Pancreas (tissue), 10 donors: ENCODE data around the gene TPH1. TPM values are rescaled to one million over a fixed set of nuclear protein-coding genes. Genes with fewer than 3 reads are reported as not detected.

Experiments
- ATAC-seq, 4 donors: fragments of 200-7000 bp; cut with Tn5 transposase; one replicate each; pipeline versions ENCODE4 v1.8.0 to v1.9.1; 2020; ENCODE audit warnings: mild to moderate bottlenecking in 4 of 4, moderate library complexity in 4 of 4
- DNase-seq, 6 donors: peaks; one replicate each; pipeline ENCODE4 v3.0.0-alpha.2; 2020
- FAIRE-seq: peaks from 2 replicates; lab custom pipeline; 2012; peaks lifted over from hg19 to GRCh38; lab: Jason Lieb, UNC
- H3K27ac ChIP-seq, 4 donors: fragments of 200-600 bp; sonication (generic); 1 replicate in 3 of 4; 2 replicates in 1 of 4; pipeline versions ENCODE4 v1.5.0 to v1.8.0; 2020
- H3K27me3 ChIP-seq, 4 donors: fragments of 200-600 bp; one replicate each; pipeline ENCODE4 v1.8.0; 2021
- H3K36me3 ChIP-seq, 3 donors: fragments of 200-600 bp; sonication (generic) in 1 of 3; one replicate each; pipeline versions ENCODE4 v1.5.0 to v1.8.0; 2020 to 2021
- H3K4me1 ChIP-seq, 3 donors: fragments of 200-600 bp; one replicate each; pipeline ENCODE4 v1.8.0; 2021
- H3K4me3 ChIP-seq, 4 donors: fragments of 200-600 bp; sonication (generic) in 2 of 4; one replicate each; pipeline versions ENCODE4 v1.5.0 to v1.8.0; 2020 to 2021
- H3K9me3 ChIP-seq, 4 donors: fragments of 200-600 bp; one replicate each; pipeline ENCODE4 v1.8.0; 2021
- CTCF ChIP-seq, 4 donors: fragments of 200-600 bp; sonication (generic) in 3 of 4; IDR thresholded peaks; one replicate each; pipeline versions ENCODE4 v1.5.0 to v1.8.0; 2021; ENCODE audit warnings: antibody characterized with exemption in 4 of 4
- WGBS, 2 donors: extraction: QIAGEN DNeasy Blood & Tissue Kit; methylation state at CpG; one replicate each; pipeline ENCODE4 v1.1.7; 2013; 5-methylcytosine and 5-hydroxymethylcytosine counted together
- intact Hi-C, 3 donors: fragments of 100-400 bp; cut with DNase I; formaldehyde crosslinking; loops; one replicate each; pipeline versions ENCODE4 v1.11.1 to v1.14.2; 2022
- polyA plus RNA-seq, 2 donors: library from polyadenylated mRNA; stranded (reverse); fragments of 200-250 nt; gene quantifications; one replicate each; pipeline ENCODE4 v1.2.3, GENCODE V29; 2013
- total RNA-seq, 6 donors: library from RNA; stranded (reverse); fragmentation: NEBNext Ultra II Directional in 4 of 6; extraction: Animal tissue kit (Norgen Biotek cat#: 25700) in 4 of 6; gene quantifications; one replicate each; pipeline versions ENCODE4 v1.2.1 to v1.2.4, GENCODE V29; 2021 to 2023
- donor health status: healthy with polysubstance abuse.
- donor health status: DM: no; HTN: no; CAD: no; lungs with moderate emphysema.
- donor health status: DM: no; HTN: no; CAD: no.
- donor health status: control.
- donor health status: control.
- donor health status: Bipolar disorder and iron deficiency.
- donor health status: DM: yes; HTN: yes; CAD: no.
- donor health status: DM: no; HTN: no; CAD: no.
- donor health status: DM: no; HTN: no; CAD: no.
- donor health status: DM: yes; HTN: yes; CAD: no.

The TPH1 gene
- total and polyA plus RNA-seq, 8 donors, result 0.03 to 0.47 (median 0.17) TPM

- Histone ChIP-seq H3K4me3 (no peak overlapping the region), H3K27ac (peak overlapping the region in 3 of 4 donors; percentile 45 to 59 (median 54)), H3K27me3 (no peaks in the 10 kb centered on the region), H3K36me3 (no peaks in the 10 kb centered on the region), H3K4me1 (peaks cover 22 to 32% (median 27%) of the 10 kb centered on the region in 3 donors), H3K9me3 (no peaks in the 10 kb centered on the region)
- FAIRE-seq (no peak), DNase-seq (peak in 4 of 6 donors; percentile 25 to 41 (median 33)), ATAC-seq (peak; percentile 69 to 75 (median 74))
- TF ChIP-seq CTCF (IDR thresholded peaks at IDR 0.05), result no peak
- intact Hi-C loops, result no loop called here
- 33 to 36% methylated on average over 5 of the region's 5 CpGs for WGBS, 2 donors
Observed at GRCh38 chr11:18063125-18063524, 17.1 kb upstream of the TPH1 start.

DNA sequence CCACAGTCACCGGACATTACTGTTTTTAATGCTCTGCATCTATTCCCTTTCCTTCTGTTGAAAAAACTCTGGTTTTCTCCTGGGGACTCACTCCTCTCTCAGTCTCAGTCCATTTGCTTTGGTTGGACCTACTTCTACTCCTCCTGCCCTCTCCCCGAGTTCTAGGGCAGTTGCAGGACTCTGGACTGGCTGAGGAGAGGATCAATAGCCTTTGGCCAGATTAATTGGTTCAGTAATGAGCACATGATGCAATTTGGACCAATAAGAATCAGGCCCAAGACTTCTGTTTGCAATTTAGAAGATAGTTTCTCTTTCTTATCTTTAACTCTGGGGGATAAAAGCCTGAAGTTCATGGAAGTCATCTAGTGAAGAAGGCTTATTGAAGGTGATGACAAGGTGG lies 15.3 kb upstream of the TPH1 start:
- FAIRE-seq (no peak), DNase-seq (no peak), ATAC-seq (no peak)
- intact Hi-C loops, result no loop called here
- Histone ChIP-seq H3K27ac (no peak overlapping the region), H3K36me3 (no peaks in the 10 kb centered on the region), H3K4me1 (peaks cover 22 to 32% (median 27%) of the 10 kb centered on the region in 3 donors), H3K27me3 (no peaks in the 10 kb centered on the region), H3K9me3 (no peaks in the 10 kb centered on the region), H3K4me3 (no peak overlapping the region)
- 87 to 94% methylated on average over 2 of the region's 2 CpGs for WGBS, 2 donors
- no peak for TF ChIP-seq CTCF (IDR thresholded peaks at IDR 0.05)

GRCh38 chr11:18056561-18057181 lies 10.6 kb upstream of the TPH1 start:
- no peaks in the 10 kb centered on the region for H3K27me3 ChIP-seq
- H3K9me3 ChIP-seq, result no peaks in the 10 kb centered on the region
- DNase-seq (no peak), FAIRE-seq (no peak), ATAC-seq (no peak)
- no peak for TF ChIP-seq CTCF (IDR thresholded peaks at IDR 0.05)
- H3K36me3 ChIP-seq, result no peaks in the 10 kb centered on the region
- intact Hi-C loops, result no loop called here
- no peak overlapping the region for H3K27ac ChIP-seq
- no peaks in the 10 kb centered on the region for H3K4me1 ChIP-seq
- 88 to 100% methylated on average over 1 of the region's 1 CpG for WGBS, 2 donors
- H3K4me3 ChIP-seq, result no peak overlapping the region

- ATAC-seq, result no peak
- TF ChIP-seq CTCF (IDR thresholded peaks at IDR 0.05), result no peak
- Histone ChIP-seq H3K4me3 (no peak overlapping the region), H3K27ac (no peak overlapping the region), H3K36me3 (no peaks in the 10 kb centered on the region), H3K27me3 (no peaks in the 10 kb centered on the region), H3K9me3 (no peaks in the 10 kb centered on the region), H3K4me1 (no peaks in the 10 kb centered on the region)
- WGBS, 2 donors, result 88 to 91% methylated on average over 10 of the region's 10 CpGs
- no peak for DNase-seq
- no peak for FAIRE-seq
- intact Hi-C loops, result no loop called here
Observed at GRCh38 chr11:18054511-18055103, 8.5 kb upstream of the TPH1 start.

DNA sequence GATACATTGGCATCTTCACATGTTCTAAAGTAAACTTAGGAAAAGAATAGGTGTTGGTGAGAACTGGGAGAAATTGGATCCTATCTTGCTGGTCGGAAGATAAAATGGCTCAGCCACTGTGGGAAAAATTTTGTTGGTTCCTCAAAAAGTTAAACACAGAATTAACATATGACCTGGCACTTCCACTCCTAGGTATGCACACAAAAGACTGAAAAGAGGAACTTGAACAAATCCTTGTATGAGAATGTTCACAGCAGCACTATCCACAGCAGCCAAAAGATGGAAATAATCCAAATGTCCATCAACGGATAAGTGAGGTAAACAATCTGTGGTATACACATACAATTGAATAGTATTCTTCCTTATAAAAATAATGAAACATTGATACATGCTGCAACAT lies 4.8 kb upstream of the TPH1 start:
- no peak for TF ChIP-seq CTCF (IDR thresholded peaks at IDR 0.05)
- FAIRE-seq, result no peak
- no peak for ATAC-seq
- Histone ChIP-seq H3K9me3 (no peaks in the 10 kb centered on the region), H3K4me3 (no peak overlapping the region), H3K27ac (no peak overlapping the region), H3K4me1 (no peaks in the 10 kb centered on the region), H3K27me3 (peaks cover 0 to 3% (median 0%) of the 10 kb centered on the region in 4 donors), H3K36me3 (no peaks in the 10 kb centered on the region)
- 26 to 29% methylated on average over 2 of the region's 2 CpGs for WGBS, 2 donors
- DNase-seq, result no peak
- intact Hi-C loops, result no loop called here
